A673 (cell line): ENCODE data around the gene RALGPS1. TPM values are rescaled to one million over a fixed set of nuclear protein-coding genes. Genes with fewer than 3 reads are reported as not detected.

Experiments used
- BruUV-seq: library from RNA; stranded (reverse); fragments of 400-500 nt; replicated peaks from 2 replicates; lab custom pipeline; 2021; lab: Mats Ljungman, UMichigan
- CTCF ChIA-PET: fragments of 300-600 bp; sonication (Branson Sonifier 250); formaldehyde crosslinking; loops from one replicate; lab custom pipeline; 2022; ENCODE audit warnings: antibody characterized with exemption; lab: Charles Lee
- POLR2A ChIA-PET: fragments of 300-600 bp; sonication (Branson Sonifier 250); formaldehyde crosslinking; loops from one replicate; lab custom pipeline; 2022; ENCODE audit warnings: antibody characterized with exemption; ENCODE audit not compliant: low non-redundant PET; lab: Charles Lee
- DNase-seq: peaks from one replicate; pipeline ENCODE4 v3.0.0-alpha.2; 2015; ENCODE audit warnings: low spot score
- H3K27ac ChIP-seq: fragments of 200-600 bp; sonication (generic); 2 replicates; pipeline ENCODE4 v1.5.1; 2016; ENCODE audit warnings: mixed run types, low read depth, mild to moderate bottlenecking, mixed read lengths, antibody characterized with exemption, low read length; ENCODE audit not compliant: poor library complexity, severe bottlenecking
- H3K27me3 ChIP-seq: fragments of 200-600 bp; sonication (generic); replicated peaks from 2 replicates; pipeline ENCODE4 v1.6.1; 2017; ENCODE audit warnings: mixed run types, low read depth, mild to moderate bottlenecking, mixed read lengths, antibody characterized with exemption, low read length; ENCODE audit not compliant: insufficient read depth, poor library complexity
- H3K36me3 ChIP-seq: fragments of 200-600 bp; sonication (generic); 2 replicates; pipeline ENCODE4 v1.6.1; 2016; ENCODE audit warnings: mixed run types, mild to moderate bottlenecking, mixed read lengths, antibody characterized with exemption, low read length; ENCODE audit not compliant: insufficient read depth, poor library complexity, severe bottlenecking
- H3K4me1 ChIP-seq: fragments of 200-600 bp; sonication (generic); 2 replicates; pipeline ENCODE4 v1.6.1; 2017; ENCODE audit warnings: mixed run types, mild to moderate bottlenecking, mixed read lengths, antibody characterized with exemption, low read length; ENCODE audit not compliant: insufficient read depth, poor library complexity, severe bottlenecking
- H3K4me3 ChIP-seq: fragments of 200-600 bp; sonication (generic); 2 replicates; pipeline ENCODE4 v1.5.1; 2016; ENCODE audit warnings: low read depth, mixed run types, mild to moderate bottlenecking, mixed read lengths, low read length; ENCODE audit not compliant: poor library complexity, severe bottlenecking
- H3K9me3 ChIP-seq: fragments of 200-600 bp; sonication (generic); 2 replicates; pipeline ENCODE4 v1.6.1; 2016; ENCODE audit warnings: mixed run types, low read depth, mild to moderate bottlenecking, mixed read lengths, antibody characterized with exemption, low read length; ENCODE audit not compliant: poor library complexity, severe bottlenecking
- EZH2 ChIP-seq: fragments of 200-600 bp; sonication (generic); IDR thresholded peaks from 2 replicates; pipeline ENCODE4 v1.6.1; 2017; ENCODE audit warnings: borderline replicate concordance, low read depth, mild to moderate bottlenecking, mixed read lengths, antibody characterized with exemption, low read length; ENCODE audit not compliant: poor library complexity, severe bottlenecking
- intact Hi-C: fragments of 100-400 bp; cut with micrococcal nuclease; formaldehyde crosslinking; loops from one replicate; pipeline ENCODE4 v1.10.0; 2022; ENCODE audit not compliant: unreplicated experiment
- total RNA-seq: library from RNA; stranded (reverse); gene quantifications from 2 replicates; pipeline ENCODE4 v1.2.3, GENCODE V29; 2021
- TF ChIP-seq, protein P1 (sequence below): fragments of 300-800, 200-600 bp; sonication (generic); conservative IDR thresholded peaks from 2 replicates; pipeline ENCODE4 v1.5.1; 2017; ENCODE audit warnings: low read depth, mild to moderate bottlenecking, antibody characterized with exemption, low read length, moderate library complexity, mixed read lengths

The RALGPS1 gene
- total RNA-seq, 1 experiment from 2014 or later: 3.9 TPM

DNA sequence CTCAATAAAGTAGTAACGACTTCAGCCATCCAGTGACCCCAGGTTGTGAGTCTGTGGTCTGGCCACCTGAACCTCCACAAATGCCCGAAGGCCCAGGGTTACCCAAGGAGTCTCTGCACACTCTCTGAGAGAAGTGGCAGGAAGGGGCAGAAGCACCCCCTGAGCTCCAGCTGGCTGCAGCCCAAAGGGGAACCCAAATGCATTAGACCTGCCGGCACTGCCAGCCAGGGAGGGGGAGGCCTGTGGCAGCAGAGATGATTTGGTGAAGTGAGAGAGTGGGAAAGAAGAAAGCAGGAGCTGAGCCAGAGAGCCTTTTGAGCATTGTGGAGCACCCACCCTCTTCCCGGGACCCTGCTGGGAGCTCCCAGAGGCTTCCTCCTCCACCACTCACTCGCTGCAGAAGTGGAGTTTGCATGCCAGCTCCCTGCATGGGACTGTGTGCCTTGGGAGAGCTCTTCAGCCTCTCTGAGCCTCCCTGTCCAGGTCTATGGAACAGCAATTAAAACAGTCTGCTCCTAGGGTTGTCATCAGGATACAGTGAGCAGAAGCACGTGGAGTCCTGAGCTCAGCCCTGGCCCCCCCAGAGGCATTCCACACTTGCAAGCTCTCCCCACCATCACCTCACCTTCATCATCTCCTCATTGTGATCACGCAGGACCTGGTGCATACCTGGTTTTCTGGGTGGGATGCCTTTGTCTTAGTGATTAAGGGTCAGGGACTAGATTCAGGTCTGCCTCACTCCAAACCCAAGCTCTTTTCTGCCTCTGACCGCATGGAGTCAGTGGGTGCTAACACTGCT lies 221.7 kb downstream of the RALGPS1 start:
- POLR2A ChIA-PET: no interaction called here
- DNase-seq: no peak
- no TSS peak for BruUV-seq

DNA sequence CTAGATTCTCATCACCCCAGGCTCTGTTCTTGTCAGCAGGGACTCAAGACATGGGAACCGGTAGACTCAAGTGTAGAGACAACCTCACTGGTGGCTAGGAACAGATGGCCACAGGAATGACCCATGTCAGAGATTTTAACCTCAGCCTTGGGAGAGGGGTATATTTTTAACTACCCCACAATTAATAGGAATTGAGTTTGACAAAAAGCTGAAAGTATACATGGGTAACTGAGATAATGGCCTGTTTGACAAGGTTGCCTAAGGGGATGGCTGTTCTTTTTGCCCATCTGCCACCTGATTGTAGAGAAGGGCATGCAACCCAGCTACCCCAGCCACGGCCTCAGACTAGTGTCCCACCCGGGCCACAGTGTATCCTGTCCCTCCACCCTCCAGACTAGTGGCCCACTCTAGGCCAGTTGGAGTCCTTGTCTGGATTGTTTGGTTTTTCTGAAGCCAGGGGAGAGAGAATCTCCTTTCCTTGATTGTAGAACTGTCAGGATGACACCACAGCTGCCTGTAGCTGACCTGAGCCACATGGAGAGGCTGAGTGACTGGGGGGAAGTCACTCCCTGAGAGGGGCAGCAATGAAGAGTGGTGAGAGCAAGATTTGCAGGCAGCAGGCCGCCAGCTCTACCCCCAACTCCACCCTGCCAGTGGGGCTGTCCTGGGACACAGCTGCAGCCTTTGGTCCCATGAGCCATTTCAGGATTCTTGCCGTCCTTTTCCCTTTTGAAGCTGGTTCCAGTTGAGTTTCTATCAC lies 222.5 kb downstream of the RALGPS1 start:
- no peaks in the 10 kb centered on the region for H3K36me3 ChIP-seq
- CTCF ChIA-PET: no interaction called here
- no peaks in the 10 kb centered on the region for H3K4me1 ChIP-seq
- TF ChIP-seq EZH2: no peak
- TF ChIP-seq, protein P1, sequence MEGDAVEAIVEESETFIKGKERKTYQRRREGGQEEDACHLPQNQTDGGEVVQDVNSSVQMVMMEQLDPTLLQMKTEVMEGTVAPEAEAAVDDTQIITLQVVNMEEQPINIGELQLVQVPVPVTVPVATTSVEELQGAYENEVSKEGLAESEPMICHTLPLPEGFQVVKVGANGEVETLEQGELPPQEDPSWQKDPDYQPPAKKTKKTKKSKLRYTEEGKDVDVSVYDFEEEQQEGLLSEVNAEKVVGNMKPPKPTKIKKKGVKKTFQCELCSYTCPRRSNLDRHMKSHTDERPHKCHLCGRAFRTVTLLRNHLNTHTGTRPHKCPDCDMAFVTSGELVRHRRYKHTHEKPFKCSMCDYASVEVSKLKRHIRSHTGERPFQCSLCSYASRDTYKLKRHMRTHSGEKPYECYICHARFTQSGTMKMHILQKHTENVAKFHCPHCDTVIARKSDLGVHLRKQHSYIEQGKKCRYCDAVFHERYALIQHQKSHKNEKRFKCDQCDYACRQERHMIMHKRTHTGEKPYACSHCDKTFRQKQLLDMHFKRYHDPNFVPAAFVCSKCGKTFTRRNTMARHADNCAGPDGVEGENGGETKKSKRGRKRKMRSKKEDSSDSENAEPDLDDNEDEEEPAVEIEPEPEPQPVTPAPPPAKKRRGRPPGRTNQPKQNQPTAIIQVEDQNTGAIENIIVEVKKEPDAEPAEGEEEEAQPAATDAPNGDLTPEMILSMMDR: no peak
- no peak for DNase-seq
- intact Hi-C loops: no loop called here
- no peak overlapping the region for H3K27ac ChIP-seq
- no peaks in the 10 kb centered on the region for H3K27me3 ChIP-seq
- H3K9me3 ChIP-seq: no peaks in the 10 kb centered on the region
- POLR2A ChIA-PET: no interaction called here
- no TSS peak for BruUV-seq
- no peak overlapping the region for H3K4me3 ChIP-seq

More for the DNA sequence above, 221.7 kb downstream of the RALGPS1 start:
- CTCF ChIA-PET: no interaction called here
- intact Hi-C loops: no loop called here
- no peaks in the 10 kb centered on the region for H3K4me1 ChIP-seq
- no peak for TF ChIP-seq EZH2
- TF ChIP-seq, protein P1: no peak
- no peaks in the 10 kb centered on the region for H3K27me3 ChIP-seq
- no peaks in the 10 kb centered on the region for H3K9me3 ChIP-seq
- H3K27ac ChIP-seq: no peak overlapping the region
- H3K36me3 ChIP-seq: no peaks in the 10 kb centered on the region
- H3K4me3 ChIP-seq: no peak overlapping the region

DNA sequence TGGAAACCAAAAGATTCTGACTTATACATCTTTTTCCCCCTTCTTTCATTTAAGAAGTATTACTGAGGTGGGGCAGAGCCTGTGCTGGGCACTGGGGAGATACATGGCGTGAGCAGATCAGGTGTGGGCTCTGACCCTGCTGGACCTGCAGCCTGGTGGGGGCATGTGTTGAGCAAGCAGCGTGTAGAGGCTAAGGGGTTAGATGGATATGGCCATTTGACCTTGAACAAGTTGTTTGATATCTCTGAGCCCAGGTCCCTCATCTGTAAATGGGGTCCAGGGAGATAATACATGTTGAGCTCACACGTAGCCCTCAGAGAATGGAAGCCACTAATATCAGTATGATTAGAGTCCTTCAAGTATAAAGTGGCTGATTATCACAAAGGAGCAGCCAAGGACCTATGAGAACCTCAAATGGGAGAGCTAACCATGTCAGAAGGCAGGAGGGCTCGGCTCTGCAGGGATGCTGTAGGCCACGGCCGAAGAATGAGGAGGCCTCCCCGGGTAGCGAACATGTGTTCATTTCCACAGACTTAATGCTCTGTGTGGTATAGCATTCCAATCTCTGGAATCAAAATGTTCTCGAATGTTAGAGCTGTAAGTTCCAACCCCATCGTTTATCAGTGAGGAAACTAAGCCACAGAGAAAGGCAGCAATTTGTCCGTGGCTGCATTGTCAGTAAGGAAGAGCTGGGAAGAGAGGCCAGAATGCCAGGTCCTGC lies 223.2 kb downstream of the RALGPS1 start:
- ChIA-PET CTCF (no interaction called here), POLR2A (no interaction called here)
- intact Hi-C loops: no loop called here
- Histone ChIP-seq H3K27me3 (no peaks in the 10 kb centered on the region), H3K9me3 (no peaks in the 10 kb centered on the region), H3K4me3 (no peak overlapping the region), H3K36me3 (no peaks in the 10 kb centered on the region), H3K4me1 (no peaks in the 10 kb centered on the region), H3K27ac (no peak overlapping the region)
- no peak for TF ChIP-seq EZH2
- TF ChIP-seq, protein P1: no peak
- no peak for DNase-seq
- BruUV-seq: no TSS peak
